Measurements from ENCODE around the gene GZMM. TPM values are rescaled to one million over a fixed set of nuclear protein-coding genes. Genes with fewer than 3 reads are reported as not detected.

The GZMM gene
- total and polyA plus RNA-seq, 2 of the 13 experiments (the other 11 are each of a cell fraction or from before 2014, with no cell fraction given), result 0.07 TPM; not detected in 1

DNA sequence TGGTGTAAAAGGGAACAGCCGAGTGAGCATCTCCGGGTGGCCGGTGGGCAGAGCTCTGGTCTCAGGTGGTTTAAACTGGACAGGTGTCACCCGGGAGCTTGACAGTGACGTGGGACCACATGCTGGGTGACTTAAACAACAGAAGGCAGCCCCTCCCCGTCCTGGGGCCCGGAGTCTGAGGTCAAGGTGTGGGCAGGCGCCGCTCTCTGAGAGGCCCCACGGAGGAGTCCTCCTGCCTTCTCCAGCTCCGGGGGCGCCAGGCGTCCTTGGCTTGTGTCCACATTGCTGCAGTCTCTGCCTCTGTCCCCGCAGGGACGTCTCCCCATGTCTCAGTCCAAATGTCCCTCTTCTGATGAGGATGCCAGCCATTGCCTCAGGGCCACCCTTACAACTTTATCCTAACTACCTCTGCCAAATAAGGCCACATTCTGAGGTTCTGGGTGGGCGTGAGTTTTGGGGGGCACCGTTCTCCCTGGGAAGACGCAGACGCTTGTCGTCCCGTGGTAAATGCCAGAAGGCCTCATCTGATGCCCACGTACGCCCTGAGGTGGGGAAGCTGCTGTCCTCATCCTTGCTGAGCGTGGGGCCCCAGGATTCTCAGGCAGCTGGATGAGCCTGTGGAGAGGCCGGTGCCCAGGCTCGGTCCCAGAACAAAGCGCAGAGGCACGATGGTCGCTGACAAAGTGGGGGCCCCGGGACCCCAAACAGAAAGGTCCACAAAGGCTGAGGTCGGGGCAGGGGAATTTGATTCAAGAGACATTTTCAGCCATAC lies 12.9 kb downstream of the GZMM start (continued):
- TF ChIP-seq YEATS4 (CRISPR knock-in tag; IDR thresholded peaks at IDR 0.05; ENCODE audit: borderline replicate concordance), result peak; percentile 55; the same call in 1 of the 2 replicates
- no peak for TF ChIP-seq ZBTB2 (CRISPR knock-in tag; IDR thresholded peaks at IDR 0.05; ENCODE audit: low read depth)
- TF ChIP-seq MAF1 (CRISPR knock-in tag; IDR thresholded peaks at IDR 0.05; ENCODE audit: borderline replicate concordance), result no peak
- peak; percentile 28; the same call in 1 of the 2 replicates for TF ChIP-seq SKIL (CRISPR knock-in tag; IDR thresholded peaks at IDR 0.05; ENCODE audit: borderline replicate concordance)
- no peak for TF ChIP-seq POLR2AphosphoS5 (IDR thresholded peaks at IDR 0.05; ENCODE audit: low read depth, low read length)
- TF ChIP-seq ZFP91 (CRISPR knock-in tag; IDR thresholded peaks at IDR 0.05; ENCODE audit: borderline replicate concordance), result 0 out of 2 replicates have a peak, but pooled peaks have one; percentile 23
- TF ChIP-seq KDM3A (CRISPR knock-in tag; IDR thresholded peaks at IDR 0.05; ENCODE audit: low read depth), result 0 out of 2 replicates have a peak, but pooled peaks have one; percentile 52
- no peak for TF ChIP-seq ZNF207 (IDR thresholded peaks at IDR 0.05; ENCODE audit: borderline replicate concordance)
- peak in 1 of 2 experiments; percentile 46; a peak in 1 of 4 replicates for TF ChIP-seq POLR2A (IDR thresholded peaks at IDR 0.05; ENCODE audit: insufficient read depth in 1 of 2, low read depth in 2 of 2, low read length in 2 of 2)
- no peak for TF ChIP-seq TRIM24 (CRISPR knock-in tag; IDR thresholded peaks at IDR 0.05)
- no peak for TF ChIP-seq SIX4 (CRISPR knock-in tag; IDR thresholded peaks at IDR 0.05)
- TF ChIP-seq ZNF160 (CRISPR knock-in tag; IDR thresholded peaks at IDR 0.05), result peak; percentile 15; the same call in 1 of the 2 replicates
- TF ChIP-seq ZNF724P (CRISPR knock-in tag; IDR thresholded peaks at IDR 0.05; ENCODE audit: borderline replicate concordance), result 0 out of 2 replicates have a peak, but pooled peaks have one; percentile 30
- no peak for TF ChIP-seq ATF7 (IDR thresholded peaks at IDR 0.05)
- no peak for TF ChIP-seq ATF7 (CRISPR knock-in tag; IDR thresholded peaks at IDR 0.05)
- TF ChIP-seq ZNF816 (CRISPR knock-in tag; IDR thresholded peaks at IDR 0.05; ENCODE audit: borderline replicate concordance), result peak; percentile 48; the same call in 1 of the 2 replicates
- 0 out of 2 replicates have a peak, but pooled peaks have one; percentile 54 for TF ChIP-seq TGIF2 (CRISPR knock-in tag; IDR thresholded peaks at IDR 0.05)
- TF ChIP-seq ZNF274 (CRISPR knock-in tag; IDR thresholded peaks at IDR 0.05), result no peak
- peak; percentile 34; the same call in 1 of the 3 replicates for TF ChIP-seq MXI1 (IDR thresholded peaks at IDR 0.05; ENCODE audit: borderline replicate concordance, low read depth, low read length)
- TF ChIP-seq HCFC1 (IDR thresholded peaks at IDR 0.05; ENCODE audit: low read depth, low read length), result no peak
- 0 out of 2 replicates have a peak, but pooled peaks have one; percentile 35 for TF ChIP-seq ZNF354B (CRISPR knock-in tag; IDR thresholded peaks at IDR 0.05)

Measured in HepG2 (cell line).